ENCODE data around the gene PSME3IP1.

PSME3IP1 gene

GRCh38 chr16:57166951-57167350 is 18.9 kb downstream of the PSME3IP1 start:
- no peak for DNase-seq

- DNase-seq = no peak
Measured at GRCh38 chr16:57166451-57166850, 19.4 kb downstream of the PSME3IP1 start.

- peak; percentile 74 for DNase-seq
Measured at GRCh38 chr16:57165938-57166337, 19.9 kb downstream of the PSME3IP1 start.

GRCh38 chr16:57165483-57165882 is 20.4 kb downstream of the PSME3IP1 start:
- DNase-seq = no peak

- no peak for DNase-seq
Measured at GRCh38 chr16:57163842-57164241, 22.0 kb downstream of the PSME3IP1 start.

- no peak for DNase-seq
Measured at GRCh38 chr16:57159447-57159846, 26.4 kb downstream of the PSME3IP1 start.

GRCh38 chr16:57157533-57157932 is 28.3 kb downstream of the PSME3IP1 start:
- DNase-seq = no peak

- no peak for DNase-seq
Measured at GRCh38 chr16:57156351-57156703, 29.5 kb downstream of the PSME3IP1 start.

GRCh38 chr16:57155702-57156350 is 30.0 kb downstream of the PSME3IP1 start:
- DNase-seq = no peak

GRCh38 chr16:57153841-57154240 is 32.0 kb downstream of the PSME3IP1 start:
- no peak for DNase-seq

- DNase-seq = no peak
Measured at GRCh38 chr16:57152096-57153093, 33.4 kb downstream of the PSME3IP1 start.

- no peak for DNase-seq
Measured at GRCh38 chr16:57151369-57151768, 34.5 kb downstream of the PSME3IP1 start.

- no peak for DNase-seq
Measured at GRCh38 chr16:57150682-57151330, 35.0 kb downstream of the PSME3IP1 start.

GRCh38 chr16:57149391-57149790 is 36.4 kb downstream of the PSME3IP1 start:
- no peak for DNase-seq

GRCh38 chr16:57148481-57148880 is 37.4 kb downstream of the PSME3IP1 start:
- no peak for DNase-seq

GRCh38 chr16:57147381-57148221 is 38.2 kb downstream of the PSME3IP1 start:
- DNase-seq = no peak

GRCh38 chr16:57146735-57147134 is 39.1 kb downstream of the PSME3IP1 start:
- DNase-seq = no peak

GRCh38 chr16:57146040-57146647 is 39.7 kb downstream of the PSME3IP1 start:
- DNase-seq = no peak

GRCh38 chr16:57145046-57146021 is 40.5 kb downstream of the PSME3IP1 start:
- no peak for DNase-seq

GRCh38 chr16:57144027-57144426 is 41.8 kb downstream of the PSME3IP1 start:
- DNase-seq = no peak
